ENCODE data around the gene CSTPP1.
"Not testable (repeated sequence)": the region's sequence is repeated elsewhere in the genome, so short reads cannot be mapped to it uniquely, and the experiment has no call there.

GRCh38 chr11:46992386-46992785, 55.8 kb downstream of the CSTPP1 start:
- not testable (repeated sequence) for TF ChIP-seq CTCF, POLR2A (IDR thresholded peaks at IDR 0.05)
